IMR-90 (cell line): Measurements from ENCODE around the gene CENPF. TPM values are rescaled to one million over a fixed set of nuclear protein-coding genes. Genes with fewer than 3 reads are reported as not detected.

Experiments
- ATAC-seq: fragments of 200-7000 bp; cut with Tn5 transposase; 2 replicates; pipeline ENCODE4 v1.9.1; 2020; ENCODE audit warnings: low read depth, mild to moderate bottlenecking, moderate library complexity
- BruUV-seq: library from RNA; stranded (reverse); fragments of 400-500 nt; replicated peaks from 2 replicates; lab custom pipeline; 2021; lab: Mats Ljungman, UMichigan
- CTCF ChIA-PET: fragments of 300-600 bp; formaldehyde crosslinking; extraction: SDS; loops from one replicate; lab custom pipeline; 2021; ENCODE audit warnings: antibody characterized with exemption; lab: Yijun Ruan, JAX
- POLR2A ChIA-PET: fragments of 300-600 bp; sonication (Branson Sonifier 250); formaldehyde crosslinking; loops from one replicate; lab custom pipeline; 2022; ENCODE audit warnings: antibody characterized with exemption; ENCODE audit not compliant: unreplicated experiment; lab: Charles Lee
- DNase-seq: peaks from one replicate; pipeline ENCODE4 v3.0.0; 2013
- H2AFZ ChIP-seq: replicated peaks from 2 replicates; pipeline ENCODE3; 2013; ENCODE audit warnings: low read length, mild to moderate bottlenecking; ENCODE audit not compliant: poor library complexity
- H2AK5ac ChIP-seq: 2 replicates; pipeline ENCODE4 v1.6.1; 2013; ENCODE audit warnings: low read depth, low read length, inconsistent platforms
- H2AK9ac ChIP-seq: replicated peaks from 2 replicates; pipeline ENCODE3; 2013; ENCODE audit warnings: mild to moderate bottlenecking, low read depth, low read length, moderate library complexity; ENCODE audit not compliant: poor library complexity
- H2BK120ac ChIP-seq: 2 replicates; pipeline ENCODE4 v1.6.1; 2013; ENCODE audit warnings: low read depth, low read length, inconsistent platforms
- H2BK15ac ChIP-seq: 3 replicates; pipeline ENCODE4 v1.6.1; 2013; ENCODE audit warnings: low read depth, low read length, inconsistent platforms
- H2BK20ac ChIP-seq: 2 replicates; pipeline ENCODE4 v1.6.1; 2013; ENCODE audit warnings: low read depth, mild to moderate bottlenecking, inconsistent platforms, low read length, moderate library complexity
- H2BK5ac ChIP-seq: 2 replicates; pipeline ENCODE4 v1.6.1; 2013; ENCODE audit warnings: mild to moderate bottlenecking, low read depth, low read length, inconsistent platforms; ENCODE audit not compliant: poor library complexity, severe bottlenecking
- H3K14ac ChIP-seq: replicated peaks from 2 replicates; pipeline ENCODE4 v1.6.1; 2013; ENCODE audit warnings: low read depth, low read length, inconsistent platforms
- H3K18ac ChIP-seq: 2 replicates; pipeline ENCODE4 v1.6.1; 2013; ENCODE audit warnings: low read depth, low read length, control low read depth
- H3K23ac ChIP-seq: 2 replicates; pipeline ENCODE4 v1.6.1; 2013; ENCODE audit warnings: low read depth, low read length, inconsistent platforms
- H3K27ac ChIP-seq: 2 replicates; pipeline ENCODE4 v1.5.1; 2013; ENCODE audit warnings: mild to moderate bottlenecking, control low read depth, low read length; ENCODE audit not compliant: insufficient read depth
- H3K27me3 ChIP-seq: 2 replicates; pipeline ENCODE4 v1.6.1; 2013; ENCODE audit warnings: low read length; ENCODE audit not compliant: control insufficient read depth, insufficient read depth
- H3K36me3 ChIP-seq: 2 replicates; pipeline ENCODE4 v1.6.1; 2013; ENCODE audit warnings: low read length, mixed read lengths; ENCODE audit not compliant: control insufficient read depth, insufficient read depth
- H3K4ac ChIP-seq: 2 replicates; pipeline ENCODE4 v1.6.1; 2013; ENCODE audit warnings: low read depth, low read length, inconsistent platforms
- H3K4me1 ChIP-seq: 2 replicates; pipeline ENCODE4 v1.6.1; 2013; ENCODE audit warnings: low read length, mixed read lengths; ENCODE audit not compliant: control insufficient read depth, insufficient read depth
- H3K4me2 ChIP-seq: 2 replicates; pipeline ENCODE4 v1.6.1; 2013; ENCODE audit warnings: low read depth, mild to moderate bottlenecking, control low read depth, low read length, moderate library complexity
- H3K4me3 ChIP-seq: 2 replicates; pipeline ENCODE4 v1.5.1; 2013; ENCODE audit warnings: low read depth, mild to moderate bottlenecking, control low read depth, low read length, moderate library complexity; ENCODE audit not compliant: insufficient read depth
- H3K56ac ChIP-seq: 2 replicates; pipeline ENCODE4 v1.6.1; 2013; ENCODE audit warnings: low read length, inconsistent platforms; ENCODE audit not compliant: insufficient read depth; ENCODE audit errors: extremely low read depth
- H3K79me1 ChIP-seq, 2 experiments: 2 replicates each; pipeline ENCODE4 v1.6.1; 2013; ENCODE audit warnings: low read length in 2 of 2, inconsistent platforms in 1 of 2, low read depth in 1 of 2
- H3K9ac ChIP-seq: 2 replicates; pipeline ENCODE4 v1.6.1; 2013; ENCODE audit warnings: low read depth, low read length, control low read depth
- H3K9me1 ChIP-seq: 2 replicates; pipeline ENCODE4 v1.6.1; 2013; ENCODE audit warnings: low read length, inconsistent platforms; ENCODE audit not compliant: insufficient read depth
- H3K9me3 ChIP-seq: 2 replicates; pipeline ENCODE4 v1.6.1; 2013; ENCODE audit warnings: low read length; ENCODE audit not compliant: control insufficient read depth, insufficient read depth
- H4K20me1 ChIP-seq: 2 replicates; pipeline ENCODE4 v1.6.1; 2013; ENCODE audit warnings: low read length, inconsistent platforms; ENCODE audit not compliant: insufficient read depth
- H4K5ac ChIP-seq: 2 replicates; pipeline ENCODE4 v1.6.1; 2013; ENCODE audit warnings: mild to moderate bottlenecking, low read depth, low read length, control low read depth
- H4K8ac ChIP-seq, 2 experiments: 2 replicates each; pipeline ENCODE4 v1.6.1; 2013; ENCODE audit warnings: low read depth in 2 of 2, low read length in 2 of 2, control low read depth in 1 of 2, inconsistent platforms in 1 of 2
- H4K91ac ChIP-seq: 2 replicates; pipeline ENCODE4 v1.6.1; 2013; ENCODE audit warnings: low read depth, low read length, inconsistent platforms; ENCODE audit not compliant: insufficient read depth
- RCOR1 ChIP-seq: IDR thresholded peaks from 2 replicates; pipeline ENCODE4 v1.6.1; 2012; ENCODE audit warnings: mild to moderate bottlenecking, low read length, improper control_type of control experiment; ENCODE audit not compliant: insufficient replicate concordance
- dilution Hi-C: fragments of 300-500 bp; cut with HindIII; formaldehyde crosslinking; loops from one replicate; pipeline ENCODE4 v1.14.3; 2018; ENCODE audit warnings: low sequenced_read_pairs; ENCODE audit not compliant: unreplicated experiment
- in situ Hi-C: fragments of 300-500 bp; cut with MboI; formaldehyde crosslinking; loops from 3 replicates; pipeline ENCODE4 v1.14.3; 2019; ENCODE audit warnings: low sequenced_read_pairs, inconsistent platforms, mixed read lengths
- intact Hi-C: fragments of 100-400 bp; cut with micrococcal nuclease; formaldehyde crosslinking; loops from 2 replicates; pipeline ENCODE4 v1.10.0; 2022
- polyA plus RNA-seq, 3 experiments: library from polyadenylated mRNA; depleted of rRNA; stranded (reverse); fragments of >200 nt; gene quantifications; 2 replicates each; pipeline ENCODE4 v1.2.3, GENCODE V29; 2012; ENCODE audit warnings: low replicate concordance in 1 of 3
- total RNA-seq: library from RNA; depleted of rRNA; stranded (reverse); fragments of >200 nt; gene quantifications from 2 replicates; pipeline ENCODE4 v1.2.3, GENCODE V29; 2012

Gene CENPF
- total and polyA plus RNA-seq, 2 of the 4 experiments (the other 2 are of a cell fraction) = 20.9 to 51.8 TPM

- Histone ChIP-seq H2BK120ac (no peak overlapping the region), H3K18ac (no peak overlapping the region), H2AK5ac (no peak overlapping the region), H3K27ac (no peak overlapping the region), H4K8ac (no peak overlapping the region), H2AK9ac (no peak overlapping the region), H2AFZ (no peak overlapping the region), H3K9me1 (0 out of 2 replicates have a peak, but pooled peaks cover 5% of the 10 kb centered on the region), H2BK15ac (no peak overlapping the region), H3K56ac (no peak overlapping the region), H4K5ac (no peak overlapping the region), H3K4ac (no peak overlapping the region), H3K14ac (no peak overlapping the region), H3K4me3 (no peak overlapping the region), H3K9ac (no peak overlapping the region), H3K36me3 (no peaks in the 10 kb centered on the region), H3K4me1 (peaks cover 10% of the 10 kb centered on the region; the same call in 1 of the 2 replicates), H3K23ac (no peak overlapping the region), H4K20me1 (no peaks in the 10 kb centered on the region), H3K27me3 (no peaks in the 10 kb centered on the region), H2BK5ac (no peak overlapping the region), H4K91ac (no peak overlapping the region), H2BK20ac (no peak overlapping the region), H3K79me1 (peaks cover 27 to 47% of the 10 kb centered on the region in 2 experiments), H3K9me3 (no peaks in the 10 kb centered on the region), H3K4me2 (no peak overlapping the region)
- POLR2A ChIA-PET = no interaction called here
- no peak for ATAC-seq
- in situ Hi-C loops = no loop called here
- no peak for DNase-seq
- CTCF ChIA-PET = interaction anchor here (1.0 to 1.9 kb wide), 4 partner anchors 11 to 887 kb away, joined by 3 to 5 read pairs (median 4); no protein-coding TSS in a partner anchor
- intact Hi-C loops = no loop called here
- no peak for TF ChIP-seq RCOR1
- dilution Hi-C loops = no loop called here
- BruUV-seq = no TSS peak
Measured at GRCh38 chr1:214637125-214637524, 34.1 kb downstream of the CENPF start.
